SK-N-MC (cell line): Measurements from ENCODE around the gene SLC17A3.

Experiments used
- EZH2 ChIP-seq: fragments of 200-600 bp; sonication (generic); IDR thresholded peaks from one replicate; pipeline ENCODE4 v1.6.1; 2017; ENCODE audit warnings: antibody characterized with exemption
- POLR2AphosphoS5 ChIP-seq: IDR thresholded peaks from 2 replicates; pipeline ENCODE4 v1.6.1; 2012; ENCODE audit warnings: mild to moderate bottlenecking, low read depth, low read length, borderline replicate concordance

GRCh38 chr6:25916330-25916729, 42.3 kb upstream of the SLC17A3 start:
- TF ChIP-seq POLR2AphosphoS5 (no peak), EZH2 (no peak)
